Activated T-cell treated with anti-CD3 and anti-CD28 coated beads for 48 hours (primary cell): ENCODE results near the gene MAGI2.
"Not testable (repeated sequence)": the region's sequence is repeated elsewhere in the genome, so short reads cannot be mapped to it uniquely, and the experiment has no call there.

Source experiments
- DNase-seq: peaks from one replicate; pipeline ENCODE4 v3.0.0-alpha.2; 2020; ENCODE audit warnings: low read depth

MAGI2 gene

GRCh38 chr7:78636727-78637126 is 816.7 kb downstream of the MAGI2 start:
- no peak for DNase-seq

GRCh38 chr7:78635026-78635793 is 818.3 kb downstream of the MAGI2 start:
- DNase-seq, result no peak

- DNase-seq, result no peak
These were observed 819.4 kb downstream of the MAGI2 start for GRCh38 chr7:78634093-78634492.

- DNase-seq, result no peak
These were observed 832.5 kb downstream of the MAGI2 start for GRCh38 chr7:78620920-78621319.

- no peak for DNase-seq
These were observed 836.9 kb downstream of the MAGI2 start for GRCh38 chr7:78616539-78616938.

GRCh38 chr7:78609281-78609680 is 844.2 kb downstream of the MAGI2 start:
- no peak for DNase-seq

- no peak for DNase-seq
These were observed 846.4 kb downstream of the MAGI2 start for GRCh38 chr7:78607099-78607498.

- no peak for DNase-seq
These were observed 848.3 kb downstream of the MAGI2 start for GRCh38 chr7:78605119-78605518.

- DNase-seq, result no peak
These were observed 851.7 kb downstream of the MAGI2 start for GRCh38 chr7:78601728-78602127.

GRCh38 chr7:78594156-78594555 is 859.3 kb downstream of the MAGI2 start:
- no peak for DNase-seq

- DNase-seq, result no peak
These were observed 865.1 kb downstream of the MAGI2 start for GRCh38 chr7:78588393-78588792.

GRCh38 chr7:78587443-78588044 is 865.9 kb downstream of the MAGI2 start:
- no peak for DNase-seq

GRCh38 chr7:78585980-78586379 is 867.5 kb downstream of the MAGI2 start:
- DNase-seq, result no peak

GRCh38 chr7:78578686-78579085 is 874.8 kb downstream of the MAGI2 start:
- DNase-seq, result no peak

GRCh38 chr7:78577174-78577952 is 876.1 kb downstream of the MAGI2 start:
- not testable (repeated sequence) for DNase-seq

- no peak for DNase-seq
These were observed 877.2 kb downstream of the MAGI2 start for GRCh38 chr7:78576236-78576635.

GRCh38 chr7:78571292-78571691 is 882.2 kb downstream of the MAGI2 start:
- DNase-seq, result no peak

- no peak for DNase-seq
These were observed 884.8 kb downstream of the MAGI2 start for GRCh38 chr7:78568690-78569089.

- DNase-seq, result no peak
These were observed 885.6 kb downstream of the MAGI2 start for GRCh38 chr7:78567836-78568235.

GRCh38 chr7:78565784-78566183 is 887.7 kb downstream of the MAGI2 start:
- no peak for DNase-seq

GRCh38 chr7:78563191-78563590 is 890.3 kb downstream of the MAGI2 start:
- no peak for DNase-seq

- DNase-seq, result no peak
These were observed 891.3 kb downstream of the MAGI2 start for GRCh38 chr7:78562191-78562590.

GRCh38 chr7:78558566-78558965 is 894.9 kb downstream of the MAGI2 start:
- DNase-seq, result no peak
